Measurements from ENCODE around the gene MYH6. TPM values are rescaled to one million over a fixed set of nuclear protein-coding genes. Genes with fewer than 3 reads are reported as not detected.

Gene MYH6
- total RNA-seq, 1 experiment from 2014 or later = 0.07 TPM

DNA sequence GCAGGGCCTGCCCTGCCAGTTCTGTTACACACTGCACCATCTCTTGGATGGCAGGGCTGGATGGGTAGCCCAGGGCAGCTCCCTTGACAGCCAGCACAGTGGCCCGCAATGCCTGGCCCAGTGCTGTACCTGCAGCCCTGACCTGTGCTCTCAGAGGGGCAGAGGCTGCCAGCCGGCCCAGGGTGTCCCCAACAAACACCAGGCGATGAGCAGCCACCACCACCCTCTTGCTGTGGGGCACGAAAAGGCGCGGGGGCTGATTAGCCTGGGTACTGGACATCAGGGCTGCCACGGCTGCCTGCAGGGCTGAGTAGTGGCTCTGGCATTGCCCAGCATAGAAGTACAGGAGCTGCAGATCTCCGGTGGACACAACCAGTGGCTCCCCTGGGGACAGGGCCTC lies 50.8 kb downstream of the MYH6 start:
- Histone ChIP-seq H3K23ac (ENCODE audit: insufficient read length, low read depth, low read length) (no peak overlapping the region), H3K27ac (ENCODE audit: insufficient read length, low read depth, low read length) (no peak overlapping the region), H3K23me2 (ENCODE audit: insufficient read length, low read depth, low read length, poor library complexity, severe bottlenecking) (no peaks in the 10 kb centered on the region), H4K91ac (ENCODE audit: insufficient read length, low read depth, low read length) (no peak overlapping the region), H2BK5ac (ENCODE audit: insufficient read length, low read length) (no peak overlapping the region), H3K14ac (ENCODE audit: insufficient read depth, low read length) (no peak overlapping the region), H2AFZ (ENCODE audit: low read length) (no peak overlapping the region), H4K8ac (replicated peaks; ENCODE audit: insufficient read length, low read depth, low read length) (no peak overlapping the region), H3K18ac (ENCODE audit: insufficient read length, low read depth, low read length) (no peak overlapping the region), H2AK5ac (ENCODE audit: insufficient read length, low read length) (no peak overlapping the region), H3K27me3 (ENCODE audit: insufficient read depth, low read length) (no peaks in the 10 kb centered on the region; the same call in 1 of the 2 replicates), H2BK12ac (ENCODE audit: insufficient read length, low read depth, low read length) (no peak overlapping the region), H3K79me1 (ENCODE audit: insufficient read depth, low read depth, low read length, poor library complexity, severe bottlenecking) (no peaks in the 10 kb centered on the region), H3K9me3 (ENCODE audit: control insufficient read depth, low read depth, low read length) (no peaks in the 10 kb centered on the region), H2BK20ac (ENCODE audit: low read depth, low read length, poor library complexity, severe bottlenecking) (no peak overlapping the region), H3K56ac (ENCODE audit: insufficient read length, low read depth, low read length) (no peak overlapping the region), H3K9ac (ENCODE audit: extremely low read depth, insufficient read length, low read length) (no peak overlapping the region), H3T11ph (ENCODE audit: low read length) (no peak overlapping the region), H3K79me2 (ENCODE audit: insufficient read depth, low read length) (no peaks in the 10 kb centered on the region), H4K20me1 (ENCODE audit: control insufficient read depth, insufficient read depth, insufficient read length) (no peaks in the 10 kb centered on the region), H2BK120ac (ENCODE audit: low read depth, low read length, poor library complexity, severe bottlenecking) (no peak overlapping the region), H3K4me2 (ENCODE audit: insufficient read depth, insufficient read length, low read length) (no peak overlapping the region), H4K5ac (ENCODE audit: insufficient read length, low read depth, low read length) (no peak overlapping the region), H3K4me1 (ENCODE audit: insufficient read depth, low read length) (0 out of 2 replicates have a peak, but pooled peaks cover 2% of the 10 kb centered on the region), H3K4ac (ENCODE audit: low read depth, low read length) (no peak overlapping the region), H2BK15ac (ENCODE audit: low read depth, low read length) (no peak overlapping the region)
- Mint-ChIP-seq H3K4me1 (peaks cover 14 to 16% of the 10 kb centered on the region in 2 experiments), H3K36me3 (ENCODE audit: insufficient read depth in 1 of 3, low read depth in 3 of 3) (peaks cover 16 to 48% (median 36%) of the 10 kb centered on the region in 3 experiments), H3K4me3 (no peak overlapping the region), H3K9me3 (no peaks in the 10 kb centered on the region), H3K27ac (no peak overlapping the region), H3K27me3 (ENCODE audit: low read depth) (peaks cover 23% of the 10 kb centered on the region)
- TF ChIP-seq, protein P1, sequence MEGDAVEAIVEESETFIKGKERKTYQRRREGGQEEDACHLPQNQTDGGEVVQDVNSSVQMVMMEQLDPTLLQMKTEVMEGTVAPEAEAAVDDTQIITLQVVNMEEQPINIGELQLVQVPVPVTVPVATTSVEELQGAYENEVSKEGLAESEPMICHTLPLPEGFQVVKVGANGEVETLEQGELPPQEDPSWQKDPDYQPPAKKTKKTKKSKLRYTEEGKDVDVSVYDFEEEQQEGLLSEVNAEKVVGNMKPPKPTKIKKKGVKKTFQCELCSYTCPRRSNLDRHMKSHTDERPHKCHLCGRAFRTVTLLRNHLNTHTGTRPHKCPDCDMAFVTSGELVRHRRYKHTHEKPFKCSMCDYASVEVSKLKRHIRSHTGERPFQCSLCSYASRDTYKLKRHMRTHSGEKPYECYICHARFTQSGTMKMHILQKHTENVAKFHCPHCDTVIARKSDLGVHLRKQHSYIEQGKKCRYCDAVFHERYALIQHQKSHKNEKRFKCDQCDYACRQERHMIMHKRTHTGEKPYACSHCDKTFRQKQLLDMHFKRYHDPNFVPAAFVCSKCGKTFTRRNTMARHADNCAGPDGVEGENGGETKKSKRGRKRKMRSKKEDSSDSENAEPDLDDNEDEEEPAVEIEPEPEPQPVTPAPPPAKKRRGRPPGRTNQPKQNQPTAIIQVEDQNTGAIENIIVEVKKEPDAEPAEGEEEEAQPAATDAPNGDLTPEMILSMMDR (conservative IDR thresholded peaks at IDR 0.05) = no peak
- WGBS (ENCODE audit: extremely low coverage, insufficient read length, low lambda C conversion rate) = no CpG with 5 or more reads among the region's 8 CpGs
- no peak for DNase-seq
